H1 (cell line): ENCODE results near the gene MID1. TPM values are rescaled to one million over a fixed set of nuclear protein-coding genes. Genes with fewer than 3 reads are reported as not detected.

Source experiments
- PHF8 ChIP-seq: fragments of 200-600 bp; sonication (generic); conservative IDR thresholded peaks from 2 replicates; pipeline ENCODE4 v1.7.1; 2012; ENCODE audit warnings: low read depth, mild to moderate bottlenecking, inconsistent platforms, low read length, moderate library complexity
- polyA plus RNA-seq, 7 experiments: library from polyadenylated mRNA; depleted of rRNA in 3 of 7; stranded (reverse) in 5 of 7; unstranded in 2 of 7; fragments of >200 nt in 5 of 7; fragments of 200-250 nt in 2 of 7; gene quantifications; 1 replicate in 5 of 7; 2 replicates in 1 of 7; 4 replicates in 1 of 7; pipeline versions ENCODE4 v1.2.1 to v1.2.3, GENCODE V29; 2011 to 2013; ENCODE audit warnings: missing spikeins in 2 of 7, mixed read lengths in 2 of 7
- total RNA-seq: library from RNA; stranded (reverse); fragmentation: NEBNext Ultra II Directional; extraction: Animal tissue kit (Norgen Biotek cat#: 25700); gene quantifications from 2 replicates; pipeline ENCODE4 v1.2.1, GENCODE V29; 2021
- TF ChIP-seq, protein P1 (sequence below): IDR thresholded peaks from 2 replicates; pipeline ENCODE4 v1.6.1; 2011; ENCODE audit warnings: low read depth, mild to moderate bottlenecking, low read length; ENCODE audit not compliant: insufficient read depth

The MID1 gene
- total and polyA plus RNA-seq, 2 of the 8 experiments (the other 6 are each of a cell fraction or from before 2014, with no cell fraction given): 12.9 to 54.3 TPM

DNA sequence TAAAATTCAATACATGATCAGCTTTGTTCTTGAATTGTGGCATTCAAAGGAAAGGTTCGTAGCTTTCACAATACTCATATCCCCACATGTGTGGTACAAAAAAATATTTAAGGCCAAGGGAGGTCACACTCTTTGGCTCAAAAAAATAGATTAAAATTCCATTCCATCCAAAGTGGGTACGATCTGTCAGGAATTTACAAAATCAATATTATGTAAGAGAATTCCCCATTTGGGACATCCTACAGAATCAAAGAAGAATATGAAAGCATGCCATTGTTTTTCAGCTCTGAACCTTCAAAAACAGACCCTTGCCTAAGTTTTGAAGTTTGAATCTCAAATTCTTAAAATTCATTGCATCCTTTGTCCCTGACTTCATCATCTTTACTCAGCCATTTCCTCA lies 85.8 kb downstream of the MID1 start (continued):
- TF ChIP-seq PHF8: no peak
- TF ChIP-seq, protein P1, sequence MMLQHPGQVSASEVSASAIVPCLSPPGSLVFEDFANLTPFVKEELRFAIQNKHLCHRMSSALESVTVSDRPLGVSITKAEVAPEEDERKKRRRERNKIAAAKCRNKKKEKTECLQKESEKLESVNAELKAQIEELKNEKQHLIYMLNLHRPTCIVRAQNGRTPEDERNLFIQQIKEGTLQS: no peak
